ENCODE results near the gene ZCCHC7. TPM values are rescaled to one million over a fixed set of nuclear protein-coding genes. Genes with fewer than 3 reads are reported as not detected.

The ZCCHC7 gene
- total and polyA plus RNA-seq, 10 of the 15 experiments (the other 5 are each of a cell fraction or from before 2014, with no cell fraction given): 42.9 to 178 (median 53.3) TPM

- BruUV-seq (replicated peaks): no TSS peak
- POLR2A ChIA-PET: no interaction called here
- TF ChIP-seq DPF2 (IDR thresholded peaks at IDR 0.05): no peak
- TF ChIP-seq NFYB (IDR thresholded peaks at IDR 0.05; ENCODE audit: insufficient read depth, low read depth, low read length): no peak
- TF ChIP-seq PML (IDR thresholded peaks at IDR 0.05; ENCODE audit: low read length): no peak
- no peak for TF ChIP-seq POU2F2 (IDR thresholded peaks at IDR 0.05; ENCODE audit: borderline replicate concordance, low read depth, low read length)
- no peak for TF ChIP-seq FOXM1 (IDR thresholded peaks at IDR 0.05; ENCODE audit: low read depth, low read length)
- no peak for TF ChIP-seq POLR2AphosphoS5 (IDR thresholded peaks at IDR 0.05; ENCODE audit: low read length)
- no peak for TF ChIP-seq NFXL1 (IDR thresholded peaks at IDR 0.05; ENCODE audit: borderline replicate concordance)
- TF ChIP-seq TARDBP (IDR thresholded peaks at IDR 0.05; ENCODE audit: borderline replicate concordance): no peak
- TF ChIP-seq, protein P1, sequence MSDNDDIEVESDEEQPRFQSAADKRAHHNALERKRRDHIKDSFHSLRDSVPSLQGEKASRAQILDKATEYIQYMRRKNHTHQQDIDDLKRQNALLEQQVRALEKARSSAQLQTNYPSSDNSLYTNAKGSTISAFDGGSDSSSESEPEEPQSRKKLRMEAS (IDR thresholded peaks at IDR 0.05; ENCODE audit: low read depth, low read length): no peak
- no peak for TF ChIP-seq POLR2A (IDR thresholded peaks at IDR 0.05; ENCODE audit: low read depth, low read length)
- no peak for TF ChIP-seq MLLT1 (IDR thresholded peaks at IDR 0.05)
- no peak for TF ChIP-seq IKZF2 (IDR thresholded peaks at IDR 0.05)
- TF ChIP-seq BCL3 (IDR thresholded peaks at IDR 0.05; ENCODE audit: borderline replicate concordance, insufficient read depth, low read depth, low read length, poor library complexity, severe bottlenecking): no peak
- no peak for TF ChIP-seq CBFB (IDR thresholded peaks at IDR 0.05; ENCODE audit: low read depth)
- in situ Hi-C loops (cut with MboI) (no loop called here), intact Hi-C loops (cut with micrococcal nuclease; ENCODE audit: unreplicated experiment) (no loop called here)
- H3K9me3 ChIP-seq (replicated peaks; ENCODE audit: control insufficient read depth, insufficient read depth, low read length): no peaks in the 10 kb centered on the region
- WGBS (ENCODE audit: insufficient coverage, insufficient replicate concordance, low lambda C conversion rate, missing lambda C conversion rate): 100% methylated on average over 1 of the region's 1 CpG
- no peak overlapping the region for H2AFZ ChIP-seq (ENCODE audit: control insufficient read depth, low read depth, low read length)
- no peak for DNase-seq (ENCODE audit: low read depth, low spot score)
- H3K27ac ChIP-seq (ENCODE audit: control insufficient read depth, insufficient read depth): no peak overlapping the region
- no peaks in the 10 kb centered on the region for H3K4me1 ChIP-seq (ENCODE audit: control insufficient read depth, insufficient read depth, low read length)
- ATAC-seq: no peak
- no peak overlapping the region for H3K4me2 ChIP-seq (ENCODE audit: control insufficient read depth, insufficient read depth)
- RAD21 ChIA-PET (ENCODE audit: unreplicated experiment): no interaction called here
- H3K4me3 ChIP-seq: no peak overlapping the region
- H4K20me1 ChIP-seq (ENCODE audit: control insufficient read depth, insufficient read depth): no peaks in the 10 kb centered on the region
- CTCF ChIA-PET: no interaction called here
- no peaks in the 10 kb centered on the region for H3K36me3 ChIP-seq (ENCODE audit: control insufficient read depth in 2 of 2, insufficient read depth in 2 of 2, low read length in 1 of 2)
- FAIRE-seq: no peak
- H3K9ac ChIP-seq (ENCODE audit: control insufficient read depth, insufficient read depth, low read length): no peak overlapping the region
- no peaks in the 10 kb centered on the region for H3K79me2 ChIP-seq (ENCODE audit: control insufficient read depth, insufficient read depth, low read length)
- H3K27me3 ChIP-seq (replicated peaks in 1 of 2; ENCODE audit: control insufficient read depth in 2 of 2, insufficient read depth in 2 of 2, low read length in 1 of 2): no peaks in the 10 kb centered on the region
- SMC1A ChIA-PET (ENCODE audit: uncharacterized antibody, unreplicated experiment): interaction anchor here (0.6 to 1.1 kb wide), 2 partner anchors 9 to 13 kb away, joined by 3 to 4 read pairs; no protein-coding TSS in a partner anchor
Observed at GRCh38 chr9:37094751-37095150, 25.6 kb upstream of the ZCCHC7 start.

All from GM12878 (cell line).